Measurements from ENCODE around the gene INA.

GRCh38 chr10:103310197-103310596 lies 33.3 kb downstream of the INA start:
- no peak for TF ChIP-seq POLR2AphosphoS5 (IDR thresholded peaks at IDR 0.05; ENCODE audit: low read depth, low read length)
- TF ChIP-seq POLR2A (IDR thresholded peaks at IDR 0.05; ENCODE audit: low read depth, low read length) = no peak
- TF ChIP-seq SPI1 (IDR thresholded peaks at IDR 0.05; ENCODE audit: low read depth, low read length) = no peak

Measured in GM12891 (cell line).